Chondrocyte (in vitro differentiated cells): ENCODE data around the gene SHMT2. TPM values are rescaled to one million over a fixed set of nuclear protein-coding genes. Genes with fewer than 3 reads are reported as not detected.
"Not testable (repeated sequence)": the region's sequence is repeated elsewhere in the genome, so short reads cannot be mapped to it uniquely, and the experiment has no call there.

Experiments
- DNase-seq: peaks from one replicate; pipeline ENCODE4 v3.0.0; 2021; ENCODE audit warnings: mixed read lengths, low spot score
- H3K27ac Mint-ChIP-seq: one replicate; pipeline ENCODE4 v1.8.0; 2021; ENCODE audit warnings: mild to moderate bottlenecking, moderate library complexity, mixed read lengths; ENCODE audit not compliant: unreplicated experiment
- H3K27me3 Mint-ChIP-seq: 2 replicates; pipeline ENCODE4 v1.8.0; 2021; ENCODE audit warnings: low read depth, mixed read lengths
- H3K36me3 Mint-ChIP-seq: 2 replicates; pipeline ENCODE4 v1.8.0; 2021; ENCODE audit warnings: low read depth, mixed read lengths
- H3K4me1 Mint-ChIP-seq: 2 replicates; pipeline ENCODE4 v1.8.0; 2021; ENCODE audit warnings: low read depth, mild to moderate bottlenecking, mixed read lengths
- H3K4me3 Mint-ChIP-seq: one replicate; pipeline ENCODE4 v1.8.0; 2021; ENCODE audit warnings: mild to moderate bottlenecking, moderate library complexity, mixed read lengths; ENCODE audit not compliant: unreplicated experiment
- H3K9me3 Mint-ChIP-seq: 2 replicates; pipeline ENCODE4 v1.8.0; 2021; ENCODE audit warnings: low read depth, mixed read lengths
- CTCF ChIP-seq: fragments of 200-600 bp; sonication (generic); IDR thresholded peaks from 2 replicates; pipeline ENCODE4 v1.5.0; 2021; ENCODE audit warnings: antibody characterized with exemption, mild to moderate bottlenecking, moderate library complexity
- microRNA-seq: library from miRNA; unstranded; fragments of <30 nt; microRNA quantifications from one replicate; pipeline ENCODE4 v1.2.0, GENCODE V29; 2020; ENCODE audit warnings: borderline number of aligned reads
- total RNA-seq: library from RNA; stranded (reverse); gene quantifications from 3 replicates; pipeline ENCODE4 v1.2.1, GENCODE V29; 2021

The SHMT2 gene
- total RNA-seq, 1 donor from 2014 or later = 291 TPM

- Mint-ChIP-seq H3K27me3 (no peaks in the 10 kb centered on the region), H3K4me3 (no peak overlapping the region), H3K27ac (peak overlapping the region; percentile 54), H3K9me3 (no peaks in the 10 kb centered on the region), H3K4me1 (peaks cover 18% of the 10 kb centered on the region), H3K36me3 (peaks cover 19% of the 10 kb centered on the region)
- DNase-seq = no peak
- no peak for TF ChIP-seq CTCF
Observed at GRCh38 chr12:57278465-57279381, 49.2 kb downstream of the SHMT2 start.

GRCh38 chr12:57280211-57281062 lies 50.9 kb downstream of the SHMT2 start:
- Mint-ChIP-seq H3K4me3 (peak overlapping the region; percentile 11), H3K36me3 (peaks cover 21% of the 10 kb centered on the region), H3K4me1 (peaks cover 18% of the 10 kb centered on the region), H3K27me3 (no peaks in the 10 kb centered on the region), H3K27ac (peak overlapping the region; percentile 92), H3K9me3 (no peaks in the 10 kb centered on the region)
- DNase-seq = no peak
- no peak for TF ChIP-seq CTCF

GRCh38 chr12:57282073-57282472 lies 52.6 kb downstream of the SHMT2 start:
- Mint-ChIP-seq H3K36me3 (peaks cover 26% of the 10 kb centered on the region), H3K27ac (peak overlapping the region; percentile 25), H3K4me1 (peaks cover 18% of the 10 kb centered on the region)
- not testable (repeated sequence) for H3K9me3 Mint-ChIP-seq, H3K27me3 Mint-ChIP-seq, DNase-seq, H3K4me3 Mint-ChIP-seq

Small RNA genes lying within 50 kb of the gene (microRNA-seq; reads per million reads assigned to microRNA genes)
- 16.6 reads per million, percentile 32 among the genes with 10 or more reads in this experiment for gene MIR1228

Other genes starting within 250 kb of the SHMT2 start
- gene ZBTB39, start 223.2 kb upstream of the SHMT2 start, total RNA-seq = 5.8 to 6.1 TPM (median 6.0 TPM) in 3 replicates
- gene TAC3, start 213.2 kb upstream of the SHMT2 start, total RNA-seq = not detected in 3 replicates
- 0.48 TPM in 1 of 3 replicates, not detected in the others for gene MYO1A, start 179.6 kb upstream of the SHMT2 start, total RNA-seq
- 11.7 to 14.7 TPM (median 12.9 TPM) in 3 replicates for gene NEMP1, start 150.9 kb upstream of the SHMT2 start, total RNA-seq
- 30.7 to 32.5 TPM (median 31.1 TPM) in 3 replicates for gene NAB2, start 140.6 kb upstream of the SHMT2 start, total RNA-seq
- 89.4 to 101 TPM (median 94.2 TPM) in 3 replicates for gene STAT6, start 118.3 kb upstream of the SHMT2 start, total RNA-seq
- 448 to 583 TPM (median 463 TPM) in 3 replicates for gene LRP1, start 101.2 kb upstream of the SHMT2 start, total RNA-seq
- gene LRP1-AS, start 82.1 kb upstream of the SHMT2 start, total RNA-seq = not detected in 3 replicates
- gene NXPH4, start 12.9 kb upstream of the SHMT2 start, total RNA-seq = 75.4 to 85.4 TPM (median 82.8 TPM) in 3 replicates
- 1.1 to 2.8 TPM (median 1.3 TPM) in 3 replicates for gene STAC3, start 21.5 kb downstream of the SHMT2 start, total RNA-seq
- 43.4 to 61.8 TPM (median 46.5 TPM) in 3 replicates for gene R3HDM2, start 201.3 kb downstream of the SHMT2 start, total RNA-seq
- gene INHBC, start 205.1 kb downstream of the SHMT2 start, total RNA-seq = not detected in 3 replicates
- gene INHBE, start 225.6 kb downstream of the SHMT2 start, total RNA-seq = 0.77 to 8.5 TPM (median 8.4 TPM) in 3 replicates
- gene GLI1, start 230.1 kb downstream of the SHMT2 start, total RNA-seq = 6.2 to 8.3 TPM (median 6.8 TPM) in 3 replicates